Stimulated activated naive CD4-positive, alpha-beta T cell treated with Interleukin-2 at 50 U/mL for 16 hours (primary cell): Measurements from ENCODE around the gene MT1M.
"Not testable (repeated sequence)": the region's sequence is repeated elsewhere in the genome, so short reads cannot be mapped to it uniquely, and the experiment has no call there.

Experiments used
- DNase-seq: peaks from one replicate; lab custom pipeline; 2025; lab: John Stamatoyannopoulos, UW

The MT1M gene

GRCh38 chr16:56632156-56632847 is at the start of gene MT1M:
Gene MT1M, plus strand, starts transcription at chr16:56632659. Its CDS starts 73 bp downstream, at chr16:56632732.
- DNase-seq: no peak

- DNase-seq: not testable (repeated sequence)
Observed at GRCh38 chr16:56582911-56583310, 49.5 kb upstream of the MT1M start.

DNA sequence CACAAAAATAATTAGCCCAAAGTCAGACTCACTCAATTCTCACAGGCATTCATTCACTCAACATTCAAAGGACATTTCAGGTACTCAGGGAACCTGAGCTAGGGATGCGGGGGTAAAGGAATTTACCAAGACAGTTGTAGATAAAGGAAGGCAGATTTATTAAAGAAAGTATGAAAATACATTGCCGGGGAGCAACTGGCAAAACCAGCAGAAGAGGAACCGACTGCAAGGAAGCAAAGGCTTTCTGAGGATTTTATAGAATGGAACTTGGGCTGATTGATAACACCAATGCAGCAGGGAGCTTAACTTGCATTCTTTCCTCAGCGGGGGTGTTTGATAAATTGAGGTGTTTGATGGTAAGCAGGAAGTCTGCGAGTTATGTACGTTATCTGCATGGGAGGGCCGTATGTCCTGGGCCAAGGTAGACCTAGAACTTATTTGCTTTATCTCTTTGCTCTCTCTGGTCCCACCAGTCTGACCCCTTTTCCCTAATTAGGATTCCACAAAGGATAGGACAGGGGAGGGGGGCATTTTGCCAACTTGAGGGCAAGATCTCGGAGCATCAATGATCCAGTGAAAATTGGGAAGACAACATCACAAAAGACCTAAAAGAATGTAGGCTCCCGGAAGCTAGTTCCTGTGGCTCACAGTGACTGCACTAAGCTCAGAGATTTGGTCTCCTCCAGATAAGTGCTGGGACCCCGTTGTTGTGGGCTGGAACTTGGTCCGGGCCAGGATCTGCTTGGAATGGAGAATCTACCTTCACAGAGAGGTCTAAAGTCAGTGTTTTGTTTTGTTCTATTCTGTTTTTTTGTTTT is 48.9 kb upstream of the MT1M start:
- DNase-seq: no peak

GRCh38 chr16:56584276-56584675 is 48.2 kb upstream of the MT1M start:
- no peak for DNase-seq

GRCh38 chr16:56588781-56589140 is 43.7 kb upstream of the MT1M start:
- no peak for DNase-seq

DNA sequence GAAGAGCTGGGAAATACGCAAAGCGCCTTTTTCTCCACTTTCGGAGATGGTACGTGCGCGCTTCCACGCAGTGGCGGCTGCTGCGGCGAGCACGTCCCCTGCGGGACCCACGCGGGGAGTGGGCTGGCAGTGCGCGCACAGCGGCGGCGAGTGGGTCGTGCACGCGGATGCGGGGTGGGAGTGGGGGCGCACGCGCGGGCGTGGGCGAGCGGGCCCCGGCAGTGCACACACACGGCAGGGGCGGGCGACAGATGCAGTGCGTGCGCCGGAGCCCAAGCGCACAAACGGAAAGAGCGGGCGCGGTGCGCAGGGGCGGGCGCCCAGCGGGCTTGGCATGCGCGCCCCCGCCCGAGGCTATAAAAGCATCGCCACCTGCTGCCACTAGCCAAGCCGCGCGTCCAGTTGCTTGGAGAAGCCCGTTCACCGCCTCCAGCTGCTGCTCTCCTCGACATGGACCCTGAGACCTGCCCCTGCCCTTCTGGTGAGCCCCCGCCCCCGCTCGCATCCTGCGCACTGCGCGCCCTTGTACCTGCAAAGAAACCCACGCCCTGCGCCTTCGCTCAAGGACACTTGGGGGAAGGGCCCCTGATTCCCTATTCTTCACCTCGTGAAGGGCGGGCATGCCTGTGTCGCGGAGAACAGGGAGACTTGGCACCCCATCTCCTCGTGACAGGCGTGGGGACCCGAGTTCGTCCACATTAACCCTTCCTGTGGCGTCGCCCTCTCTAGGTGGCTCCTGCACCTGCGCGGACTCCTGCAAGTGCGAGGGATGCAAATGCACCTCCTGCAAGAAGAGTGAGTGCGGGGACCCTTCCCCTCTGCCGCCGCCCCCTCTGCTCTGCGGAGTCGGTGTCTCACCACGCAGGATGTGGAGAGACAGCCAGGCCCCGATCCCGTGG is 43.1 kb upstream of the MT1M start, which contains the start of gene MT3:
MT3 (plus strand) TSS at position 388 of the 899 bp plus-strand sequence; CDS start at position 451, 63 bp downstream.
- DNase-seq: no peak

- DNase-seq: no peak
Observed at GRCh38 chr16:56591377-56592060, 40.9 kb upstream of the MT1M start.

GRCh38 chr16:56593573-56594291 is 38.7 kb upstream of the MT1M start:
- no peak for DNase-seq

DNA sequence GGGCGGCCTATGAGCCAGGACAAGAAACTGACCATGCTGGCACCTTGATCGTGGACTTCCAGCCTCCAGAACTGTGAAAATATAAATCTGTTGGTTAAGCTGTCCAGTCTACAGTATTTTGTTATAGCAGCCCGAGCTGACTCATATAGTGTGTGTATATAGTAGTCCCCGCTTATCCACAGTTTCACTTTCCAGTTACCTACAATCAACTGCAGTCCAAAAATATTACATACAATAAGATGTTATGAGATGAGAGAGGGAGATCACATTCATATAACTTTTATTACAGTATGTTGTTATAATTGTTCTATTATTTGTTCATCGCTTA is 38.2 kb upstream of the MT1M start:
- DNase-seq: no peak

GRCh38 chr16:56600398-56600999 is 32.0 kb upstream of the MT1M start:
- DNase-seq: peak; percentile 18

GRCh38 chr16:56601325-56601724 is 31.1 kb upstream of the MT1M start:
- no peak for DNase-seq

DNA sequence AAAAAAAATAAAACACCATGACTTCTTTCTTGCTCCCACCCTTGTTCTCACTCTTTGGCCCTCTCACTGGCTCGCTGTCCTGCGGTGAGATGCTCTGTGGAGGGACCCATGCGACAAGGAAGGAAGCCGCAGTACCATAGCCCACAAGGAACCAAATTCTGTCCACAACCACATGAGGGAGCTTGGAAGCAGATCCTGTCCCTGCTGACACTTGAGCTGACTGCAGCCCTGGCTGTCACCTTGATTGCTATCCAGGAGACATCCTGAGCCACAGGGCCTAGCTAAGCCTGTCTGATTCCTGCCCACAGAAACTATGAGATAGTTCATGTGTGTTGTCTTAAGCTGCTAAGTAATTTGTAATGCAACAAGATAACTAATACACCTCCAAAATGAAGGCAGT is 28.9 kb upstream of the MT1M start:
- DNase-seq: no peak

DNA sequence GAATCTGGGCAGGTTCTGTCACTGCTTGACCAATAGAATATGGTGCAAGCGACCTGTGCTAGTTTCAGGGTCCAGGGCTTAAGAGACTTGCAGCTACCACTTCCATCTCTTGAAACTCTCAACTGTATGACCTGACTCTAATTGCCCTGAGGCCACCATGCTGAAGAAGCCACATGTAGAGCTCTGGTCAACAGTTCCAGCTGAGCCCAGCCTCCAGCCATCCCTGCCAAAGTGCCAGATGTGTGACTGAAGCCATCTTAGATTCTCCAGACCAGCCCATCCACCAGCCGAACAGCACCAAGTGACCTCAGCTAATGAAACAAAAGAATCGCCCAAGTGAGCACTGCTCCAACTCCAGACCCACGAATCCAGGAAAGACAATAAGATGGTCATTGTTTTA is 27.5 kb upstream of the MT1M start:
- DNase-seq: no peak

DNA sequence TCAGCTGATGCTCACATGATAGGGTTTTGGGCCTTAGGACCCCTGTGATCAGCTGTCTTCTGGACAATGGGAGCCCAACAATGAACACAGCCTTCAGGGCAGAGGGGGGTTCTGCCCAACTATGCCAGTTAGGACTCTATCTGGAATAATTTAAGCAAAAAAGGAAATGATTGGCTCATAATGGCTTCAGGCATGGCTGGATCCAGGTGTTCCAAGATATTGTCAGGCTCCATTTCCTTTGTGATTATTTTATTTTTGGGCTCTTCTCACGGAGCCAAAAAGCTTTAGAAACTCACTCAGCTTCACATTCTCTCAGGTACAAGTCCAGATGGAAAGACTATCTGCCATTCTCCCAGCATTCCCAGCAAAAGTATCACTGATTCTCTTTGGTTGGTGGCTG is 27.0 kb upstream of the MT1M start:
- no peak for DNase-seq

DNA sequence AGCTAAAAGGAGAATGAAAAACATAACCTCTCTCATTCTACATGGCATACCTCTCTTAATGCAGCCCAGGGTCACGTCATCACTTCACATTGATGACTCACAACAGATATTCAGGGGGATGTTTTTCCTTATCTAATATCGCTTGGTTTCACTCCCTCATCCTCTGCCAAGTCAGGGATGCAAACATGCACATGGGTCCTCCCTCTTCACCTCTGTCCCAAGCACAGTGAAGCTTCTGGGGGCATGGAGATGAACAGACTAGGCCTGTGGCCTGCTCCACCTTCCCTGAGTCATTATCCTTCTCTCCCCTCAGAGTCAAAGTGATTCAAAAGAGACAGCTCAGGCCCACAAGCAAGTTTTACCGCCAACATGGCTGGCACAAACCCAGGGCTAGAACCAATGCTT is 26.4 kb upstream of the MT1M start:
- no peak for DNase-seq

DNA sequence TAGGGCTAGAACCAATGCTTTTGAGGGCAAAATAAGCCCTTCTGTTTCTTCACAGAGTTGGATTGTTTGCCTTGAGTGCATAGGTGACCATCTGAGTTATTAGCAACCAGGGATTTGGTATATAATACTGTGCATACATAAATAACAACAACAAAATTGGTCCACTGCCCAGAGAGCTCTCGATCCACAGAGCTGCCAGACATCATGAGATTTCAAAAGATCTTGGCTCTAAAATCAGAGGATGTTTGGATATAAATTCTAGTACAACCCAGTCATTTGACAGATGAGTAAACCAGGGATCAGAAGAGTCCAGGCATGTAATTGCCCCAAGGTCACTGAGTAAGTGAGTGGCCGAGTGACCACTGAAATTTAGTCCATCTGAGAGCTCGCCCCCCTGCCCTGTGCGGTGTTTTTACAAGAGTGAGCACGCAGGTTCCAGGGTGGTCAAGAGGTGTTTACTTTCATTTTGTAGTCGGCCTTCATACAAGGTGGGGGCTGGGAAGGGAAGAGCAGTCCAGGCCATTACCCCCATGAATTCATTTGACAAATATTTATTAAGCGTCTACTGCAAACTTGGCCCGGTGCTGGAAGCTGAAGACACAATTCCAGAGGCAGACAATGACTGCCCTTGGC is 25.9 kb upstream of the MT1M start:
- DNase-seq: no peak

DNA sequence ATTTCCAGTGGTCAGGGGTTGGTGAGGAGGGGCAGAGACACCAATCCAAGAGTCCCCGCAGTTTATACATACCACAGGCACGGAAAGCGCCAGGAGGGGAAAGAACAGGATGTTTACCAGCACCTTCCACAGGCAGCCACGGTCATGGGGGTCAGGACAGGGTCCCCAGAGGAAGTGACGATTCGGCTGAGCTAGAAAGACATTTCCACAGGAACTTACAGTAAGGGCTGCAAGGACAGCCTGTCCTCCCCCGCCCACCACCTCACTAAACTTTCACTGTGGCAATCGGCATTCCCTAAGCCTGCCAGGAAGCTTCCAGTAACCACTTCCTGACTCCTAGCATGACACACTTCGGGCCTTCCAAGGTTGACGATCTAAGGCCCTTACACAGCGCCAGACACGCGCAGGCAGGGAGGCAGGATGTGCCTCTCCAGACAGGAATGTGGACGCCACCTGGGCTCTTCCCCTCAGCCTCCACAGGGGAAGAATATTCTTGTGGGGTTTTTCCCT is 25.3 kb upstream of the MT1M start:
- no peak for DNase-seq

- DNase-seq: no peak
Observed at GRCh38 chr16:56607675-56608042, 24.8 kb upstream of the MT1M start.

DNA sequence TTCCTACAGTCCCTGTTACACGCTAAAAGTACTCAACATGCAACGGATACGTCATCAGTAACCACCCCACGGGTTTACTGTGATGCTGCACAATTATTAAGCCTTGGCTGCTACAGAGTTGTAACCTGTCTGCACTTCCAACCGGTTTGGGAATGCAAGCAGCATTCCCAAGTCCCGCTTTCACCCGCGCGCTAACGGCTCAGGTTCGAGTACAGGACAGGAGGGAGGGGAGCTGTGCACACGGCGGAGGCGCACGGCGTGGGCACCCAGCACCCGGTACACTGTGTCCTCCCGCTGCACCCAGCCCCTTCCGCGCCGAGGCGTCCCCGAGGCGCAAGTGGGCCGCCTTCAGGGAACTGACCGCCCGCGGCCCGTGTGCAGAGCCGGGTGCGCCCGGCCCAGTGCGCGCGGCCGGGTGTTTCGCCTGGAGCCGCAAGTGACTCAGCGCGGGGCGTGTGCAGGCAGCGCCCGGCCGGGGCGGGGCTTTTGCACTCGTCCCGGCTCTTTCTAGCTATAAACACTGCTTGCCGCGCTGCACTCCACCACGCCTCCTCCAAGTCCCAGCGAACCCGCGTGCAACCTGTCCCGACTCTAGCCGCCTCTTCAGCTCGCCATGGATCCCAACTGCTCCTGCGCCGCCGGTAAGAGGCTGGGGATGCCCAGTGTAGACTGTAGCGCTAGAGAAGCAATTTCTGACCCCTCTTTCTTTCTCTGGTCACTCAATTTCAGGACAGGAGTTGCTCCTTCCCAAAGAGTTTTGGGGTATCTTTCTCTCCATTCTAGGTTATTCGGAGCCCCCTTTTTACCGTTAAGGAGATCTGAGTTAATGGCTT is 24.2 kb upstream of the MT1M start, which contains the start of gene MT2A:
MT2A (plus strand) TSS at position 542 of the 833 bp plus-strand sequence; CDS start at position 614, 72 bp downstream.
- peak; percentile 88 for DNase-seq
